ENCODE measurements around the gene ITGA6. TPM values are rescaled to one million over a fixed set of nuclear protein-coding genes. Genes with fewer than 3 reads are reported as not detected.
A peak's percentile ranks its signal among the peaks of the same experiment; 100 is the strongest.

Gene ITGA6
- total and polyA plus RNA-seq, 7 donors, result 16.4 to 46.5 (median 25.9) TPM

- no peaks in the 10 kb centered on the region for H3K27me3 ChIP-seq (ENCODE audit: insufficient read depth in 3 of 3, low read length in 2 of 3)
- H3K4me1 ChIP-seq, result peaks cover 4% of the 10 kb centered on the region
- H3K4me3 ChIP-seq, result no peak overlapping the region
- no peak for TF ChIP-seq CTCF (IDR thresholded peaks at IDR 0.05)
- 68 to 72% (median 70%) methylated on average over 4 of the region's 4 CpGs for WGBS, 3 donors
- ATAC-seq, result no peak
- no peak for DNase-seq
- intact Hi-C loops (cut with DNase I), result no loop called here
- H3K36me3 ChIP-seq (ENCODE audit: insufficient read depth in 1 of 2, low read depth in 1 of 2), result no peaks in the 10 kb centered on the region
- H3K27ac ChIP-seq, result no peak overlapping the region
- H3K9me3 ChIP-seq, result no peaks in the 10 kb centered on the region
These were observed 37.6 kb upstream of the ITGA6 start for GRCh38 chr2:172389685-172390339.

GRCh38 chr2:172394002-172394401 lies 33.4 kb upstream of the ITGA6 start:
- Histone ChIP-seq H3K4me3 (no peak overlapping the region), H3K36me3 (ENCODE audit: insufficient read depth in 1 of 2, low read depth in 1 of 2) (no peaks in the 10 kb centered on the region), H3K4me1 (peaks cover 4% of the 10 kb centered on the region), H3K27ac (peak overlapping the region; percentile 36), H3K27me3 (ENCODE audit: insufficient read depth in 3 of 3, low read length in 2 of 3) (no peaks in the 10 kb centered on the region), H3K9me3 (no peaks in the 10 kb centered on the region)
- TF ChIP-seq CTCF (IDR thresholded peaks at IDR 0.05), result no peak
- DNase-seq (no peak), ATAC-seq (no peak)
- 24 to 42% (median 25%) methylated on average over 1 of the region's 1 CpG for WGBS, 3 donors
- intact Hi-C loops (cut with DNase I), result no loop called here

GRCh38 chr2:172395503-172395902 lies 31.9 kb upstream of the ITGA6 start:
- TF ChIP-seq CTCF (IDR thresholded peaks at IDR 0.05), result no peak
- no peak for ATAC-seq
- Histone ChIP-seq H3K4me3 (no peak overlapping the region), H3K27me3 (ENCODE audit: insufficient read depth in 3 of 3, low read length in 2 of 3) (no peaks in the 10 kb centered on the region), H3K9me3 (no peaks in the 10 kb centered on the region), H3K27ac (no peak overlapping the region), H3K36me3 (ENCODE audit: insufficient read depth in 1 of 2, low read depth in 1 of 2) (no peaks in the 10 kb centered on the region), H3K4me1 (peaks cover 4% of the 10 kb centered on the region)
- DNase-seq, result no peak
- intact Hi-C loops (cut with DNase I), result no loop called here
- WGBS, 3 donors, result 44 to 82% (median 62%) methylated on average over 3 of the region's 3 CpGs

- H3K27ac ChIP-seq, result no peak overlapping the region
- peaks cover 4% of the 10 kb centered on the region for H3K4me1 ChIP-seq
- WGBS, 3 donors, result 31 to 44% (median 39%) methylated on average over 6 of the region's 6 CpGs
- no peaks in the 10 kb centered on the region for H3K9me3 ChIP-seq
- intact Hi-C loops (cut with DNase I), result no loop called here
- H3K36me3 ChIP-seq (ENCODE audit: insufficient read depth in 1 of 2, low read depth in 1 of 2), result no peaks in the 10 kb centered on the region
- DNase-seq, result peak in 1 of 2 donors; percentile 62
- ATAC-seq, result no peak
- no peak overlapping the region for H3K4me3 ChIP-seq
- H3K27me3 ChIP-seq (ENCODE audit: insufficient read depth in 3 of 3, low read length in 2 of 3), result no peaks in the 10 kb centered on the region
- TF ChIP-seq CTCF (IDR thresholded peaks at IDR 0.05), result no peak
These were observed 30.1 kb upstream of the ITGA6 start for GRCh38 chr2:172397148-172397834.

Measured in psoas muscle (tissue), 8 donors.